NCI-H1105 treated with DMSO at 0.1 percent for 48 hours (cell line): ENCODE measurements around the gene DTWD1.
"Not testable (repeated sequence)": the region's sequence is repeated elsewhere in the genome, so short reads cannot be mapped to it uniquely, and the experiment has no call there.

Experiments
- DNase-seq: peaks from one replicate; lab custom pipeline; 2025; lab: John Stamatoyannopoulos, UW

Gene DTWD1

GRCh38 chr15:49645941-49646340, 25.1 kb downstream of the DTWD1 start:
- DNase-seq: peak; percentile 78

DNA sequence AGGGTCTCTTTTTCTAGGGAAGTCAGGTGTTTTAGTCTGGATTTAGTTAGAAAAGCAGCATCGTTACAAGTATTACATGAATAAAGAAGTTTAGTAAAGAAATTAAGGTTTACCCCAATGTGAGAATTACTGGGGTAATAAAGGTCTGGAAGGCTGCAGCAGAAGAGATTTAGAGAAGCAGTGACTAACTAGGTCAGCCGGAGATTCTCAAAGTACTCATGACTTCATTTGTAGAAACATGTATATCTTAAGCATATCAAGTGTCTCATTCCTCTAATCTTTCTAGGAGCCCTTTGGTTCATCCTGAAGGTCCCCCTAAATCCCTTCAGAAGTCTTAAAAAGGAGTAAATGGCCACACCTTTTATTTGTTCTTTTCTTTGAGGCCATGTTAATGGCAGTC, 26.0 kb downstream of the DTWD1 start:
- no peak for DNase-seq

- DNase-seq: no peak
Observed at GRCh38 chr15:49649987-49650386, 29.1 kb downstream of the DTWD1 start.

DNA sequence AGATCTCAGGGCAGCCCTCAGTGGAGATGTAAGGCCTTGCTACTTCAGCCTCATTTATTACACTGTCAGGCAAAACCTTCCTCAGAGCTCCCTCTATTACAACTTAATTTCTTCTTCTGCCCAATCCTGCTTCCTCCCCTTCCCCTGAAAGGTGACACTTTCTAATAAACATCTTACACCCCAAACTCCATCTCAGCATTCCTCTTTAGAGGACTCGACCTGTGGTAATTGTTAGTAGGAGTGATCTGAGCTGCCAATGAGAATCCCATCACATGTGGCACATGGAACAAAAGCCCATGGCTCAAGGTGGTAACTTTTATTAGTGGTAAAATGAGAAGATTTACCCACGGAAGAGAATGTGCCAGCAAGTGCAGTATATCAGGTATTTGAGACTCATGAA, 29.8 kb downstream of the DTWD1 start:
- no peak for DNase-seq

GRCh38 chr15:49652922-49653321, 32.1 kb downstream of the DTWD1 start:
- DNase-seq: no peak

DNA sequence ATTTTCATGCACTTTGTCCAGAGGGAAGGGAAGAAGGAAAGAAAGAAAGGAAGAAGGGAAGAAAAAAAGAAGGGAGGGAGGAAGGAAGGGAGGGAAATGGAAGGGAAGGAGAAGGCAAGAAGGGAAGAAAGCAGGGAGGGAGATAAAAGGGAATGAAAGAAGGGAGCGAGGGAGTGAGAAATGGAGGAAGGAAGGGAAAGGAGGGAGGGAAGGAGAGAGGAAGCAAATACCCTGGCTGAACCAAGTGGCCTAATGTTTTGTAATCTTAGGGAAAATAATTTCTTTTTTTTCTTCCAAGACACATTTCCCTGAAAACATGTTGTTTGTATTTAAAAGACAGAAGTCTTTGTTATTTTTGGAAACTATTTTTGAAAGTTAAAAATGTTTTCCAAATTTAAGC, 35.9 kb downstream of the DTWD1 start:
- DNase-seq: no peak

DNA sequence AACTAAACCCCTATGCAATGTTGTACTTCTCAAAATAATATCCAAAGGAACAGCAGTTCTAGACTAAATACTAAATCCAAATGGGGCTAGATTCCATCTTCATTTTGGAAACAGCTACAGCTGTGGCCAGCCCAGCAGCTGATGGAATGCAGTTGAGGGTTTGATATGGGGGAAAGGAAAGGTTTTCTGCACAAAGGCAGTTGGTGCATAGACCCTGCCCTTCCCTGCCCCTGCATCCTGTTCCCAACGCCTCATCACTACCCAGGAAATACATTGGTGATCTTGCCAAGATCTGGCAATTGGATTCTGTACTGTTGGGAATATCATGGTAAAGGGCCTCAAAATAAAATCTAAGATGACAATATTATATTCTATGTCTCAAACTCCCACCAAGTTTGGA, 43.9 kb downstream of the DTWD1 start:
- DNase-seq: no peak

GRCh38 chr15:49666486-49666885, 45.6 kb downstream of the DTWD1 start:
- DNase-seq: not testable (repeated sequence)

DNA sequence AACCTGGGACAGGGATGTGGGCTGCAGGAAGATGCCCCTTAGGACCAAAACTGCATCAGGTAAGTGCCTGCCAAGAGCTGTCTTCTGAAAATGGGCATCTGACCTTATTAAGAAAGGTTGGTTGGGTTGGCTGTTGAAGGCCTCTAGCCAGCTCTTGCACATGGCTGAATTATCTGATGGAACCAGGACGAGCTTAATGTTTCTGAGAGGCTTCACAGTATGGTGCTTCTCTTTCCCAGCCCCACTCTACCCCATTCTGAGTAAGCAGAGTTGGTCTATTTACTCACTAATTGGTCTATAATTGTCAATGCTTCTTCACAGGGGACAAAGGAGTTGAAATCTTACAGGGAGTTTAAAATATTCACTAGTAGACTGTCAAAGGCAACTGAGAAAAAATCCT, 48.4 kb downstream of the DTWD1 start:
- no peak for DNase-seq

DNA sequence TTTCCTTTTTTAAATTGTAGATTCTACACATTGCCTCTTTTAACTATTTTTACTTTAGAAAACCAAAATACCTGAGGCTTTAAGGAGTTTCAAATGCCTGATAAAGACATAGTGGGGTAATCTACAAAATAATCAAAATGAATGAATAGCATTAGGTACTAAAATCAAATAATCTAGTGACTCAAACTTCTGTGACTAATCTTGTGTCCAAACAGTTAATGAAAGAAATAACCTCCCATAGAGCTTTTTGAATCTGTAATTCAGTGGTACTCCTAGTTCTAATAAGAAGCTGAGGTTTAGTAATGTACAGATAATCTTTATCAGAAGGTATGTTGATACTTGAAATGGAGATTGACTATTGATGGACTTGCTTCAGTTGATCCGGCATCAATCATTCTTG, 53.0 kb downstream of the DTWD1 start:
- DNase-seq: no peak

- DNase-seq: no peak
Observed at GRCh38 chr15:49674370-49674769, 53.5 kb downstream of the DTWD1 start.

DNA sequence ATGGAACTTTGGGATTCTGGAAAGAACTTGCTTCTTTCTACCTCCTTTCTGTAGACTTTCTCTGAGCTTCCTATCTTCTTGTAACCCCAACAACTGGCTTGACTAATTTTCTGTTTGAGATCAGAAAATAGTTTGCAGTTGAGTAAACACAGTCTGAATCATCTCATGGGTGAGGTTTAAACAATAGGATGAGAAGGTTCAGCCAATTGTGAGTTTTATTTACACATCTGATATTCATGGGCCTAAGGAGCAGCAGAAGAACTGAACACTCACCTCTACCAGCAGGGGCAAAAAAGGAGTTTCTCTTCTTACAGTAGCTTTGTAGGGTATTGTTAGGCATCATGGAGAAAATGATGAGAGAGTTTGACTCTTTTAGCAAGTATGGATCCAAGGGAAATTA, 54.2 kb downstream of the DTWD1 start:
- no peak for DNase-seq

DNA sequence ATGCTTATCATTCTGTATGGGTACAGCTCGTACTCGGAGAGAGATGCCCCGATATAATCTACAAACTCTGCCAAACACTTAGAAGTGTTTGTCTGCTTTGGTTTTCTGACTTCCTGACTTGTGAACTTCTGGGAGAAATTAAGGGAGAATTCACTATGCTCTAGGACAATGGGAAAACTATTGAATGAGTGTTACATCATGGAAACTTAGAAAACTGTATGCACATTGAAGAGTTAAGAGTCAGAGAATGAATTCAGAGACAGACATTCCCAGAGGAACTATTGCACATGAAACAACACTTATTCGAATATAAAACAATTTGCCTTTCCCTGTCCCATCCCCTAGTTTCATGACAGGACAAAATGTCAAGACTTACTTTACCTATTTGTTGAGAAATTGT, 57.8 kb downstream of the DTWD1 start:
- no peak for DNase-seq

DNA sequence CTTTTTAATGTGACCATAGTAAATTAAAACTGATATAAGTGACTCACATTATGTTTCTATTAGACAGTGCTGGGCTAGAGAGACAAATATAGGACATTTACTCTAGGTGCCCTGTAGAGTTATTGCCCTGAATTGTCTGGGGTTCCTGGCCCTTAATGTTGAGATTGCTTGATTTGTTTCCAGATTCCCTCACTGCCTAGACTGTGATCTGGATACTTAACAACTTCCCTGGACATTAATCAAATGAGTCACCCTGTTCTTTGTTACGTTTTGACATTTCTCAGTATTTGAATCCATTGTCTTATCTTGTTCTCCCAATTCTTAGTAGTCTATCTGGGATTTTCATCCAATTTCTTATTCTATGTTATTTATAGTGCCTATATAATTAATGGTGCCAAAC, 65.8 kb downstream of the DTWD1 start:
- no peak for DNase-seq

DNA sequence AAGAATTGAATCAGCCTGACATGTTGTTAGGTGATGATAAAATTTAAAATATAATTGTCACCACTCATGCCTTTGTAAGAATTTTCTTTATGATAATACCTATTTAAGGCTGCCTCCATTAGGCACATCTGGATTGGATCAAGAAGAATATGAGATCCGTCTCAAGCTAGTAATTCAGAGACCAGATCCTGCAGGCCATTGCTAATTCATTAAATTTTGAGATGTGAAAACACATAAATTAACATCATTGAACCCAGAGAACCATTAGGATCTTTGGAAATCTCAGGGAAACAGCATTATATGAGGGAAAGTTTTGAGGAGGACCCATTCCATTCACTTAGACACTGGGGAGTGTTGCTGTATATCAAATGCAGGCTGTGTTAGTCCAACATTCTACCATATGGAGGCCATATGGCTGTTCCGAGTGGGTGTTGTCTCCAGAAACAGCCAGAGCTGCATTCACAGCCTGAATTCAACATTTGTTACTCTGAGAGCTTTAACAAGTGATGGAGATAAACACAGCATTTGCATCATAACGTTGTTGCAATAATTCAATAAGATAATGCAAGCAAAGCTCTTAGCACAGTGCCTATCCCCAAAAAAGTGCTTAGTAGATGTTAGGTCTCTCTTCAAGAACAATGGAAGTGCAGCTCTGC, 67.4 kb downstream of the DTWD1 start:
- DNase-seq: no peak

DNA sequence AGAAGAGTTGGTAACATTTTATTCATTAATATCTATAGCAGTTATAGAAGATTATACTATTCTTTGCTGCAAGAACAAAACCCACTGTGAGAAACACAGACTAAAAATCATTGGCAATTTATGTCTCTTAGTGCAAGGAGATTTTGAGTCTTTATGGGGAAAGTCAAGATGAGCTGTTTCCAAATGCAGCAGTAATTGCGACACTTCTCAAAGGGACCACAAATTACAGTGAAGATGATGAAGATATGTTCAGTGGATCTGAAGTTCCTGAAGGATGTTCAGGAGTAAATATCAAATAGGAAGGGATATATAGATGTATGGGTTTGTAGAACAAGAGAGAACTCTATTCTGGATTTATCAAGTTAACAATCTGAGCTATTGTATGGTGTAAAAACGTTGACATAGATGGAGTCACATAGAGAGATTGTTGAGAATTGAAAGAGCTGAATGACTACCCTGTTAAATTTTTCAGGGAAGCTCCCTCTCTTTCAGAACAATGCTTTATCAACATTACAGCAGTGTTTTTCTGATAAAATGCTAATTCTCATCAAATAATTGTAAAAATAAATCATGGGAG, 71.8 kb downstream of the DTWD1 start:
- DNase-seq: no peak

DNA sequence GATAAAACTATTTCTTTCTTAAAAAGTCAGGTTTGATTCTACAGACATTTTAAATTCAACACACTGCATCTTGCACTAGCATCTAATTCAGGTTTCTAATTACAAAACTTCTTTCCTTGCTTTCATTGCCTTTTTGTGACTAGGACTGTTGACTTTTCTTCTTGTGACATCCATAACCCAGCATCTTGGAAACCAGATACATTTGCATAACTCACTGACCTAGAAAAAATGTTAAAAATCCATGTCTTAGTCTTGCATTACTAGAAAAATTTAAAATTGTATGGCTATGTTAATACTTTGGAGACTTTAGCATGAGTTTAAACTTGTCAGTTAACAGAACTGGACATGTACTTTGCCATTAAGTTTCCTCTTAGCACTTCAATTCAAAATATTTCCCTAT, 72.7 kb downstream of the DTWD1 start:
- DNase-seq: no peak

GRCh38 chr15:49696433-49696832, 75.6 kb downstream of the DTWD1 start:
- DNase-seq: no peak

GRCh38 chr15:49697121-49697520, 76.3 kb downstream of the DTWD1 start:
- no peak for DNase-seq

- DNase-seq: not testable (repeated sequence)
Observed at GRCh38 chr15:49702982-49703381, 82.1 kb downstream of the DTWD1 start.
